ENCODE data around the gene TAF1B.

TAF1B gene

DNA sequence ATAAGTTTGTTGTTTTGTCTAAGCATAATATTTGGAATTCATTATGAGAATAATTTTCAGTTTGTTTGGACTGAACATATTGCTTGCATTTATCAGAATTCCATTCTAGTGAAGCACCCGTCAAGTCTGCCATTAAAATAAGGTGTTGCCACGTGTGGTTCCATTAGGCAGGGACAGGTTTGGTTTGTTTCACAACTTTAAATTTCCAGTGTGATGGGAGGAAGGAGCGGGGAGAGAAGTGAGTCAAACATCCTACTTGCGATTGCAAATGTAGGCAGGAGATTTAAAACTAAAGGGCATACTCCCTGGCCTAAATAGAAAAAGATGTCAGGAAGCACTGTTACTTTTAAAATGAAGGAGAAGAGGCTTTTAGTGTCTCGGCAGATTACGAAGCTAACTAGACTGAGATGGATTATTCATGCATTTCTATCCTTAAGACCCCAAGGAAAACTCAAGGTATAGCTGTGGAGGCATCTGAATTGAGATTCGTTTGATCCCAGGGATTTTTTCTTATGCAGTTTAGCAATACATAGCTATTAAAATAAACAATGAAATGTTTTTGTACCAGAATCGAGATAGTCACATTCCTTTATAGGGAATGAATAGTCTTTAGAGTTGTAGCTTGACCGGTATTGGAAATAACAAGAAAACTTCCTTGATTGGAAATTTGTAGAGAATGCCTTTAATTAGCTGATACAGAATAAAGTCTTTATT lies 128.0 kb downstream of the TAF1B start:
- no peak for DNase-seq
- Histone ChIP-seq H3K9me3 (ENCODE audit: control insufficient read depth, low read length) (no peaks in the 10 kb centered on the region), H3K27me3 (replicated peaks; ENCODE audit: control insufficient read depth, insufficient read depth, low read length, poor library complexity, severe bottlenecking) (no peaks in the 10 kb centered on the region), H3K4me3 (ENCODE audit: insufficient read depth, low read depth, low read length, poor library complexity, severe bottlenecking) (no peak overlapping the region), H3K36me3 (ENCODE audit: control insufficient read depth, insufficient read depth, low read length) (no peaks in the 10 kb centered on the region), H3K4me1 (ENCODE audit: control insufficient read depth, insufficient read depth, low read length, poor library complexity, severe bottlenecking) (no peaks in the 10 kb centered on the region), H3K27ac (ENCODE audit: insufficient read depth, low read length, poor library complexity, severe bottlenecking) (no peak overlapping the region)

- Histone ChIP-seq H3K27ac (ENCODE audit: insufficient read depth, low read length, poor library complexity, severe bottlenecking) (no peak overlapping the region), H3K9me3 (ENCODE audit: control insufficient read depth, low read length) (no peaks in the 10 kb centered on the region), H3K27me3 (replicated peaks; ENCODE audit: control insufficient read depth, insufficient read depth, low read length, poor library complexity, severe bottlenecking) (no peaks in the 10 kb centered on the region), H3K4me3 (ENCODE audit: insufficient read depth, low read depth, low read length, poor library complexity, severe bottlenecking) (no peak overlapping the region), H3K36me3 (ENCODE audit: control insufficient read depth, insufficient read depth, low read length) (no peaks in the 10 kb centered on the region), H3K4me1 (ENCODE audit: control insufficient read depth, insufficient read depth, low read length, poor library complexity, severe bottlenecking) (no peaks in the 10 kb centered on the region)
- no peak for DNase-seq
These were observed 128.6 kb downstream of the TAF1B start for GRCh38 chr2:9971890-9972289.

DNA sequence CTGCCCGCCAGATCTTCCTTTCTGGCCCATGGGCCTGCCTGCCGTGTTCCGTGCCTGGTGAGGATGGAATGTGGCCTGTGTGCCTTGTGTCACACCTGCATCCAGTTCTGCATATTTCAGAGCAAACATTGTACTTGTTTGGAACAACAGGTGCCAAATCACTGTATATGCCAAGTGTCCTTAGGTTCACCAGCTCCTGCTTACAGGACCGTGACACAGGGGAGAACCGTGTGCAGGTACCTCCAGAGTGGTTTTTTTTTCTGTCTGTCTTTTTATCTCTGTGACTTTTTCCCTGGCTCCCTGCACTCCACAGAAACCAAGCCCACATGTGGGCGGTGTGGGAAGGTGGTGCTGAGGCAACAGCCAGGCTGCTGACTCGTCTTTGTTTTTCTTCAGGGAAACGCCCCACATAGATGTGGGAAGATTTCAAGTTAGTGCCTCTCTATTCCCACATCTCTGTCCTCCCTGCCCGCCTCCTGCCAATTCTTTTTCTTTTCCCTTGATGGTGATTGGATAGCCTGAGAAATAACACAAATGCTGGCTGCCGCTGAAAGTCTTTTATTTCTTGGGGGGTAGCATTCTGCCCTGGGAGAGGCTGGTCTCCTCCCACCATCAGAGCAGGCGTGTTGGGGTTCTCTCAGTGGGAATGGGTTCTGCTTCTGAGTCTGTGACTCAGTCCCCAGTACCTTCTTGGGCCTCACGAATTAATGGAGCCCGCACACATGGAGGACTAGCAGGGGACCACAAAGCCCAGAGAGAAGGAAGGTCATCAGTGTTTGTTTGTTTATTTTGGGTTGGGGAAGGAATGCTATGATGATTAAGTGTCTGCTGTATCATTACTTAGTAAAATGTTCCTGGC lies 129.6 kb downstream of the TAF1B start:
- Histone ChIP-seq H3K4me3 (ENCODE audit: insufficient read depth, low read depth, low read length, poor library complexity, severe bottlenecking) (no peak overlapping the region), H3K27ac (ENCODE audit: insufficient read depth, low read length, poor library complexity, severe bottlenecking) (no peak overlapping the region), H3K27me3 (replicated peaks; ENCODE audit: control insufficient read depth, insufficient read depth, low read length, poor library complexity, severe bottlenecking) (no peaks in the 10 kb centered on the region), H3K9me3 (ENCODE audit: control insufficient read depth, low read length) (no peaks in the 10 kb centered on the region), H3K4me1 (ENCODE audit: control insufficient read depth, insufficient read depth, low read length, poor library complexity, severe bottlenecking) (no peaks in the 10 kb centered on the region), H3K36me3 (ENCODE audit: control insufficient read depth, insufficient read depth, low read length) (no peaks in the 10 kb centered on the region)
- DNase-seq, result no peak

DNA sequence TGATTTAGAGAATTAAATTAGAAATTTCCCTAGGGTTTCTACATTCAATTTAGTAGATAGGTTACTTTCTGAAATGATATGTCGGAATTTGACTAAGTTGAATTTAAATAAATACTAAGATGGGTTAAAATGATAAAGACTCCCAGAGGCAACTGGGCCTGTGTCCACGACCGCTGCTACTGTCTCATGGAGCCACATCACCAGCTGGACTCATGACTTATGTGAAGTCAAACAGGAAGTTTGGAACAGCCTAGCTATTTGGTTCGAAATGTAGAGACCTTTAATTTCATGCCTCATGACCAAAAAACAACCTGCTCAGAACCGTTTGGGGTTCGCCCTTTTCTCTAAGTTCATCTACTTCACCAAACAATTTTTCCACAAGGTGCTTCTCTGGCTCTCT lies 130.4 kb downstream of the TAF1B start:
- Histone ChIP-seq H3K4me3 (ENCODE audit: insufficient read depth, low read depth, low read length, poor library complexity, severe bottlenecking) (no peak overlapping the region), H3K4me1 (ENCODE audit: control insufficient read depth, insufficient read depth, low read length, poor library complexity, severe bottlenecking) (no peaks in the 10 kb centered on the region), H3K27ac (ENCODE audit: insufficient read depth, low read length, poor library complexity, severe bottlenecking) (no peak overlapping the region), H3K9me3 (ENCODE audit: control insufficient read depth, low read length) (no peaks in the 10 kb centered on the region), H3K27me3 (replicated peaks; ENCODE audit: control insufficient read depth, insufficient read depth, low read length, poor library complexity, severe bottlenecking) (no peaks in the 10 kb centered on the region), H3K36me3 (ENCODE audit: control insufficient read depth, insufficient read depth, low read length) (no peaks in the 10 kb centered on the region)
- no peak for DNase-seq

- no peak for DNase-seq
- no peaks in the 10 kb centered on the region for H3K27me3 ChIP-seq (replicated peaks; ENCODE audit: control insufficient read depth, insufficient read depth, low read length, poor library complexity, severe bottlenecking)
- no peaks in the 10 kb centered on the region for H3K9me3 ChIP-seq (ENCODE audit: control insufficient read depth, low read length)
- H3K4me3 ChIP-seq (ENCODE audit: insufficient read depth, low read depth, low read length, poor library complexity, severe bottlenecking), result no peak overlapping the region
- no peaks in the 10 kb centered on the region for H3K36me3 ChIP-seq (ENCODE audit: control insufficient read depth, insufficient read depth, low read length)
- H3K4me1 ChIP-seq (ENCODE audit: control insufficient read depth, insufficient read depth, low read length, poor library complexity, severe bottlenecking), result no peaks in the 10 kb centered on the region
- no peak overlapping the region for H3K27ac ChIP-seq (ENCODE audit: insufficient read depth, low read length, poor library complexity, severe bottlenecking)
These were observed 131.1 kb downstream of the TAF1B start for GRCh38 chr2:9974343-9974742.

DNA sequence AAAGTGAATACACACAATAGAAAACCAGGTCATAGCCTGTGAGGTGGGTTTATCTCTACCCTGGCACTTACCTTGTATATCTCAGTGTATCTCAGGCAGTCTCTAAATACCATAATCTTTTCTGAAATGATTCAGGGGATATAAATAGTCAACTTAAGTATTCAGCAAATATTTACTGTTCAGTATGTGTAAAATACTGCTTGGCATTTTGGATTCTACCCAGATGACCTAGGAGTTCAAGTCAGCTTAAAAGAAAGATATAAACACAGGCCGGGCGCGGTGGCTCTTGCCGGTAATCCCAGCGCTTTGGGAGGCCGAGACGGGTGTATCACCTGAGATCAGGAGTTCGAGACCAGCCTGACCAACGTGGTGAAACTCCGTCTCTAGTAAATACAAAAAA lies 132.1 kb downstream of the TAF1B start:
- no peaks in the 10 kb centered on the region for H3K9me3 ChIP-seq (ENCODE audit: control insufficient read depth, low read length)
- H3K27ac ChIP-seq (ENCODE audit: insufficient read depth, low read length, poor library complexity, severe bottlenecking), result no peak overlapping the region
- H3K4me3 ChIP-seq (ENCODE audit: insufficient read depth, low read depth, low read length, poor library complexity, severe bottlenecking), result no peak overlapping the region
- H3K27me3 ChIP-seq (replicated peaks; ENCODE audit: control insufficient read depth, insufficient read depth, low read length, poor library complexity, severe bottlenecking), result no peaks in the 10 kb centered on the region
- no peaks in the 10 kb centered on the region for H3K36me3 ChIP-seq (ENCODE audit: control insufficient read depth, insufficient read depth, low read length)
- no peak for DNase-seq
- peaks cover 2% of the 10 kb centered on the region for H3K4me1 ChIP-seq (ENCODE audit: control insufficient read depth, insufficient read depth, low read length, poor library complexity, severe bottlenecking)

GRCh38 chr2:9975805-9976447 lies 132.7 kb downstream of the TAF1B start:
- H3K4me3 ChIP-seq (ENCODE audit: insufficient read depth, low read depth, low read length, poor library complexity, severe bottlenecking), result no peak overlapping the region
- no peak for DNase-seq
- peaks cover 2% of the 10 kb centered on the region for H3K4me1 ChIP-seq (ENCODE audit: control insufficient read depth, insufficient read depth, low read length, poor library complexity, severe bottlenecking)
- no peak overlapping the region for H3K27ac ChIP-seq (ENCODE audit: insufficient read depth, low read length, poor library complexity, severe bottlenecking)
- H3K27me3 ChIP-seq (replicated peaks; ENCODE audit: control insufficient read depth, insufficient read depth, low read length, poor library complexity, severe bottlenecking), result no peaks in the 10 kb centered on the region
- no peaks in the 10 kb centered on the region for H3K36me3 ChIP-seq (ENCODE audit: control insufficient read depth, insufficient read depth, low read length)
- H3K9me3 ChIP-seq (ENCODE audit: control insufficient read depth, low read length), result no peaks in the 10 kb centered on the region

GRCh38 chr2:9979977-9980376 lies 136.7 kb downstream of the TAF1B start:
- no peak overlapping the region for H3K27ac ChIP-seq (ENCODE audit: insufficient read depth, low read length, poor library complexity, severe bottlenecking)
- DNase-seq, result no peak
- H3K4me3 ChIP-seq (ENCODE audit: insufficient read depth, low read depth, low read length, poor library complexity, severe bottlenecking), result no peak overlapping the region
- H3K27me3 ChIP-seq (replicated peaks; ENCODE audit: control insufficient read depth, insufficient read depth, low read length, poor library complexity, severe bottlenecking), result no peaks in the 10 kb centered on the region
- no peaks in the 10 kb centered on the region for H3K9me3 ChIP-seq (ENCODE audit: control insufficient read depth, low read length)
- peaks cover 2% of the 10 kb centered on the region for H3K4me1 ChIP-seq (ENCODE audit: control insufficient read depth, insufficient read depth, low read length, poor library complexity, severe bottlenecking)
- H3K36me3 ChIP-seq (ENCODE audit: control insufficient read depth, insufficient read depth, low read length), result no peaks in the 10 kb centered on the region

DNA sequence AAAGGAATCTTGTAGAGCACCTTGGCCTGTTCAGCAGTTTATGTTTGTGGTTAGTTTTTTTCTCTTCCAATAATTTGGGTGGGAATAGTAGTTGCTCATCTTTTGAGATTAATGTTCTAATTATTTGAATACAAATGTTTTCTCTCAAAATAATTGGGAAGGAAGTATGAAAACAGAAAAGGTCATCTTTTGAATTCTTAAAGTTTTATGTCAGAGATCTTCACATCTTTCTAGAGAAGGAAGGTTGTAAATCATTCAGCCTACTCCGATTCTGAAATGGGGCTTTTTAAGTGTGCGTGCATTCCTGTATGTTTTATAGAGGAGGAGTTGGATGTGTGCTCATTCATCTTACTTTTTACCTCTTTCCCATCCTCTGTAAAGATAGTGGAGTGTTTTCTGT lies 137.2 kb downstream of the TAF1B start:
- Histone ChIP-seq H3K4me3 (ENCODE audit: insufficient read depth, low read depth, low read length, poor library complexity, severe bottlenecking) (no peak overlapping the region), H3K4me1 (ENCODE audit: control insufficient read depth, insufficient read depth, low read length, poor library complexity, severe bottlenecking) (peaks cover 2% of the 10 kb centered on the region), H3K9me3 (ENCODE audit: control insufficient read depth, low read length) (no peaks in the 10 kb centered on the region), H3K27me3 (replicated peaks; ENCODE audit: control insufficient read depth, insufficient read depth, low read length, poor library complexity, severe bottlenecking) (no peaks in the 10 kb centered on the region), H3K36me3 (ENCODE audit: control insufficient read depth, insufficient read depth, low read length) (no peaks in the 10 kb centered on the region), H3K27ac (ENCODE audit: insufficient read depth, low read length, poor library complexity, severe bottlenecking) (no peak overlapping the region)
- no peak for DNase-seq

- Histone ChIP-seq H3K4me1 (ENCODE audit: control insufficient read depth, insufficient read depth, low read length, poor library complexity, severe bottlenecking) (peaks cover 2% of the 10 kb centered on the region), H3K27ac (ENCODE audit: insufficient read depth, low read length, poor library complexity, severe bottlenecking) (no peak overlapping the region), H3K27me3 (replicated peaks; ENCODE audit: control insufficient read depth, insufficient read depth, low read length, poor library complexity, severe bottlenecking) (no peaks in the 10 kb centered on the region), H3K4me3 (ENCODE audit: insufficient read depth, low read depth, low read length, poor library complexity, severe bottlenecking) (no peak overlapping the region), H3K36me3 (ENCODE audit: control insufficient read depth, insufficient read depth, low read length) (no peaks in the 10 kb centered on the region), H3K9me3 (ENCODE audit: control insufficient read depth, low read length) (no peaks in the 10 kb centered on the region)
- DNase-seq, result no peak
These were observed 138.4 kb downstream of the TAF1B start for GRCh38 chr2:9981655-9982054.
